ENCODE data around the gene PGM5.

Gene PGM5

DNA sequence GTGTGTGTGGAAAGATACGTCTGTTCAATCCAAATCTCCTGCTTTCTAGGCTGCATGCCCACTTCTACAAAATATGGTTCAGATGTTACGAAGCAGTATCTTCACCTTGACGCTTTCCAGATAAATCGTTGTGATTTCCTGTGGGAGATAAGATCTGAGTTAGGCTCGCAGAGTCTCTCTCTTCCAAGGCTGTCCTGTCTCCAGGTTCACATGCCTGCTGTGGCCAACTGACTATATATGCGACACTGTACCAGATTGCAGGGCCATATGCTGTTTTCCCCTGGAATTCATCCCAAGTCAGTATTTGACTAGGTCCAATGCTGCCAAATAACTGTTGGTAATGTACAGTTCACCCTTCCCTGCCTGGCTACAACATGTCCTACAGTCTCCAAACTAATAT, 136.4 kb downstream of the PGM5 start:
- Histone ChIP-seq H3K9me3 (ENCODE audit: control insufficient read depth, insufficient read depth, low read depth, low read length) (no peaks in the 10 kb centered on the region), H3K4me1 (ENCODE audit: control insufficient read depth, insufficient read depth, low read length) (no peaks in the 10 kb centered on the region), H3K4me3 (ENCODE audit: low read depth, low read length) (no peak overlapping the region), H3K27ac (ENCODE audit: extremely low read depth, low read depth, low read length) (no peak overlapping the region), H3K36me3 (ENCODE audit: control insufficient read depth in 2 of 2, insufficient read depth in 1 of 2, low read length in 2 of 2) (no peaks in the 10 kb centered on the region)
- ChIA-PET CTCF (interaction anchor here (0.6 to 1.5 kb wide), 3 partner anchors 15 to 702 kb away, joined by 3 to 5 read pairs (median 4); no protein-coding TSS in a partner anchor), POLR2A (no interaction called here)
- TF ChIP-seq ZNF658 (tag by site-specific recombination; IDR thresholded peaks at IDR 0.05) (no peak), ZNF248 (tag by site-specific recombination; IDR thresholded peaks at IDR 0.05) (no peak), ZNF473 (tag by site-specific recombination; IDR thresholded peaks at IDR 0.05) (no peak), SP7 (tag by site-specific recombination; IDR thresholded peaks at IDR 0.05) (no peak), ZNF10 (tag by site-specific recombination; IDR thresholded peaks at IDR 0.05) (no peak), ZNF768 (tag by site-specific recombination; IDR thresholded peaks at IDR 0.05) (no peak), ZNF114 (tag by site-specific recombination; IDR thresholded peaks at IDR 0.05) (no peak), REPIN1 (tag by site-specific recombination; IDR thresholded peaks at IDR 0.05; ENCODE audit: low read depth) (no peak), SP3 (tag by site-specific recombination; IDR thresholded peaks at IDR 0.05) (no peak), ZNF146 (tag by site-specific recombination; IDR thresholded peaks at IDR 0.05) (no peak)
- TF ChIP-seq, protein P1, sequence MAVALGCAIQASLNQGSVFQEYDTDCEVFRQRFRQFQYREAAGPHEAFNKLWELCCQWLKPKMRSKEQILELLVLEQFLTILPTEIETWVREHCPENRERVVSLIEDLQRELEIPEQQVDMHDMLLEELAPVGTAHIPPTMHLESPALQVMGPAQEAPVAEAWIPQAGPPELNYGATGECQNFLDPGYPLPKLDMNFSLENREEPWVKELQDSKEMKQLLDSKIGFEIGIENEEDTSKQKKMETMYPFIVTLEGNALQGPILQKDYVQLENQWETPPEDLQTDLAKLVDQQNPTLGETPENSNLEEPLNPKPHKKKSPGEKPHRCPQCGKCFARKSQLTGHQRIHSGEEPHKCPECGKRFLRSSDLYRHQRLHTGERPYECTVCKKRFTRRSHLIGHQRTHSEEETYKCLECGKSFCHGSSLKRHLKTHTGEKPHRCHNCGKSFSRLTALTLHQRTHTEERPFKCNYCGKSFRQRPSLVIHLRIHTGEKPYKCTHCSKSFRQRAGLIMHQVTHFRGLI (tag by site-specific recombination; IDR thresholded peaks at IDR 0.05), result no peak
- TF ChIP-seq, protein P2, sequence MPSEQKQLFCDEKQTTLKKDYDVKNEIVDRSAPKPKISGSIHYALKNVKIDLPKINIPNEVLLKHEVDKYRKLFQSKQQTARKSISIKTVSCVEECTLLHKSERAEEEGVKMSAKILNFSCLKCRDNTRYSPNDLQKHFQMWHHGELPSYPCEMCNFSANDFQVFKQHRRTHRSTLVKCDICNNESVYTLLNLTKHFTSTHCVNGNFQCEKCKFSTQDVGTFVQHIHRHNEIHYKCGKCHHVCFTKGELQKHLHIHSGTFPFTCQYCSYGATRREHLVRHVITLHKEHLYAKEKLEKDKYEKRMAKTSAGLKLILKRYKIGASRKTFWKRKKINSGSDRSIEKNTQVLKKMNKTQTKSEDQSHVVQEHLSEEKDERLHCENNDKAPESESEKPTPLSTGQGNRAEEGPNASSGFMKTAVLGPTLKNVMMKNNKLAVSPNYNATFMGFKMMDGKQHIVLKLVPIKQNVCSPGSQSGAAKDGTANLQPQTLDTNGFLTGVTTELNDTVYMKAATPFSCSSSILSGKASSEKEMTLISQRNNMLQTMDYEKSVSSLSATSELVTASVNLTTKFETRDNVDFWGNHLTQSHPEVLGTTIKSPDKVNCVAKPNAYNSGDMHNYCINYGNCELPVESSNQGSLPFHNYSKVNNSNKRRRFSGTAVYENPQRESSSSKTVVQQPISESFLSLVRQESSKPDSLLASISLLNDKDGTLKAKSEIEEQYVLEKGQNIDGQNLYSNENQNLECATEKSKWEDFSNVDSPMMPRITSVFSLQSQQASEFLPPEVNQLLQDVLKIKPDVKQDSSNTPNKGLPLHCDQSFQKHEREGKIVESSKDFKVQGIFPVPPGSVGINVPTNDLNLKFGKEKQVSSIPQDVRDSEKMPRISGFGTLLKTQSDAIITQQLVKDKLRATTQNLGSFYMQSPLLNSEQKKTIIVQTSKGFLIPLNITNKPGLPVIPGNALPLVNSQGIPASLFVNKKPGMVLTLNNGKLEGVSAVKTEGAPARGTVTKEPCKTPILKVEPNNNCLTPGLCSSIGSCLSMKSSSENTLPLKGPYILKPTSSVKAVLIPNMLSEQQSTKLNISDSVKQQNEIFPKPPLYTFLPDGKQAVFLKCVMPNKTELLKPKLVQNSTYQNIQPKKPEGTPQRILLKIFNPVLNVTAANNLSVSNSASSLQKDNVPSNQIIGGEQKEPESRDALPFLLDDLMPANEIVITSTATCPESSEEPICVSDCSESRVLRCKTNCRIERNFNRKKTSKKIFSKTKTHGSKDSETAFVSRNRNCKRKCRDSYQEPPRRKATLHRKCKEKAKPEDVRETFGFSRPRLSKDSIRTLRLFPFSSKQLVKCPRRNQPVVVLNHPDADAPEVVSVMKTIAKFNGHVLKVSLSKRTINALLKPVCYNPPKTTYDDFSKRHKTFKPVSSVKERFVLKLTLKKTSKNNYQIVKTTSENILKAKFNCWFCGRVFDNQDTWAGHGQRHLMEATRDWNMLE (tag by site-specific recombination; conservative IDR thresholded peaks at IDR 0.05; ENCODE audit: low read depth), result no peak
- TF ChIP-seq, protein P3, sequence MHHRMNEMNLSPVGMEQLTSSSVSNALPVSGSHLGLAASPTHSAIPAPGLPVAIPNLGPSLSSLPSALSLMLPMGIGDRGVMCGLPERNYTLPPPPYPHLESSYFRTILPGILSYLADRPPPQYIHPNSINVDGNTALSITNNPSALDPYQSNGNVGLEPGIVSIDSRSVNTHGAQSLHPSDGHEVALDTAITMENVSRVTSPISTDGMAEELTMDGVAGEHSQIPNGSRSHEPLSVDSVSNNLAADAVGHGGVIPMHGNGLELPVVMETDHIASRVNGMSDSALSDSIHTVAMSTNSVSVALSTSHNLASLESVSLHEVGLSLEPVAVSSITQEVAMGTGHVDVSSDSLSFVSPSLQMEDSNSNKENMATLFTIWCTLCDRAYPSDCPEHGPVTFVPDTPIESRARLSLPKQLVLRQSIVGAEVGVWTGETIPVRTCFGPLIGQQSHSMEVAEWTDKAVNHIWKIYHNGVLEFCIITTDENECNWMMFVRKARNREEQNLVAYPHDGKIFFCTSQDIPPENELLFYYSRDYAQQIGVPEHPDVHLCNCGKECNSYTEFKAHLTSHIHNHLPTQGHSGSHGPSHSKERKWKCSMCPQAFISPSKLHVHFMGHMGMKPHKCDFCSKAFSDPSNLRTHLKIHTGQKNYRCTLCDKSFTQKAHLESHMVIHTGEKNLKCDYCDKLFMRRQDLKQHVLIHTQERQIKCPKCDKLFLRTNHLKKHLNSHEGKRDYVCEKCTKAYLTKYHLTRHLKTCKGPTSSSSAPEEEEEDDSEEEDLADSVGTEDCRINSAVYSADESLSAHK (tag by site-specific recombination; IDR thresholded peaks at IDR 0.05), result no peak
- TF ChIP-seq, protein P4, sequence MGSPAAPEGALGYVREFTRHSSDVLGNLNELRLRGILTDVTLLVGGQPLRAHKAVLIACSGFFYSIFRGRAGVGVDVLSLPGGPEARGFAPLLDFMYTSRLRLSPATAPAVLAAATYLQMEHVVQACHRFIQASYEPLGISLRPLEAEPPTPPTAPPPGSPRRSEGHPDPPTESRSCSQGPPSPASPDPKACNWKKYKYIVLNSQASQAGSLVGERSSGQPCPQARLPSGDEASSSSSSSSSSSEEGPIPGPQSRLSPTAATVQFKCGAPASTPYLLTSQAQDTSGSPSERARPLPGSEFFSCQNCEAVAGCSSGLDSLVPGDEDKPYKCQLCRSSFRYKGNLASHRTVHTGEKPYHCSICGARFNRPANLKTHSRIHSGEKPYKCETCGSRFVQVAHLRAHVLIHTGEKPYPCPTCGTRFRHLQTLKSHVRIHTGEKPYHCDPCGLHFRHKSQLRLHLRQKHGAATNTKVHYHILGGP (tag by site-specific recombination; IDR thresholded peaks at IDR 0.05), result no peak
- TF ChIP-seq, protein P5, sequence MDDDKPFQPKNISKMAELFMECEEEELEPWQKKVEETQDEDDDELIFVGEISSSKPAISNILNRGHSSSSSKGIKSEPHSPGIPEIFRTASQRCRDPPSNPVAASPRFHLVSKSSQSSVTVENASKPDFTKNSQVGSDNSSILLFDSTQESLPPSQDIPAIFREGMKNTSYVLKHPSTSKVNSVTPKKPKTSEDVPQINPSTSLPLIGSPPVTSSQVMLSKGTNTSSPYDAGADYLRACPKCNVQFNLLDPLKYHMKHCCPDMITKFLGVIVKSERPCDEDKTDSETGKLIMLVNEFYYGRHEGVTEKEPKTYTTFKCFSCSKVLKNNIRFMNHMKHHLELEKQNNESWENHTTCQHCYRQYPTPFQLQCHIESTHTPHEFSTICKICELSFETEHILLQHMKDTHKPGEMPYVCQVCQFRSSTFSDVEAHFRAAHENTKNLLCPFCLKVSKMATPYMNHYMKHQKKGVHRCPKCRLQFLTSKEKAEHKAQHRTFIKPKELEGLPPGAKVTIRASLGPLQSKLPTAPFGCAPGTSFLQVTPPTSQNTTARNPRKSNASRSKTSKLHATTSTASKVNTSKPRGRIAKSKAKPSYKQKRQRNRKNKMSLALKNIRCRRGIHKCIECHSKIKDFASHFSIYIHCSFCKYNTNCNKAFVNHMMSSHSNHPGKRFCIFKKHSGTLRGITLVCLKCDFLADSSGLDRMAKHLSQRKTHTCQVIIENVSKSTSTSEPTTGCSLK (tag by site-specific recombination; IDR thresholded peaks at IDR 0.05), result no peak
- TF ChIP-seq, protein P6, sequence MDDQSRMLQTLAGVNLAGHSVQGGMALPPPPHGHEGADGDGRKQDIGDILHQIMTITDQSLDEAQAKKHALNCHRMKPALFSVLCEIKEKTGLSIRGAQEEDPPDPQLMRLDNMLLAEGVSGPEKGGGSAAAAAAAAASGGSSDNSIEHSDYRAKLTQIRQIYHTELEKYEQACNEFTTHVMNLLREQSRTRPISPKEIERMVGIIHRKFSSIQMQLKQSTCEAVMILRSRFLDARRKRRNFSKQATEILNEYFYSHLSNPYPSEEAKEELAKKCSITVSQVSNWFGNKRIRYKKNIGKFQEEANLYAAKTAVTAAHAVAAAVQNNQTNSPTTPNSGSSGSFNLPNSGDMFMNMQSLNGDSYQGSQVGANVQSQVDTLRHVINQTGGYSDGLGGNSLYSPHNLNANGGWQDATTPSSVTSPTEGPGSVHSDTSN (CRISPR knock-in tag; IDR thresholded peaks at IDR 0.05), result no peak
- TF ChIP-seq, protein P7, sequence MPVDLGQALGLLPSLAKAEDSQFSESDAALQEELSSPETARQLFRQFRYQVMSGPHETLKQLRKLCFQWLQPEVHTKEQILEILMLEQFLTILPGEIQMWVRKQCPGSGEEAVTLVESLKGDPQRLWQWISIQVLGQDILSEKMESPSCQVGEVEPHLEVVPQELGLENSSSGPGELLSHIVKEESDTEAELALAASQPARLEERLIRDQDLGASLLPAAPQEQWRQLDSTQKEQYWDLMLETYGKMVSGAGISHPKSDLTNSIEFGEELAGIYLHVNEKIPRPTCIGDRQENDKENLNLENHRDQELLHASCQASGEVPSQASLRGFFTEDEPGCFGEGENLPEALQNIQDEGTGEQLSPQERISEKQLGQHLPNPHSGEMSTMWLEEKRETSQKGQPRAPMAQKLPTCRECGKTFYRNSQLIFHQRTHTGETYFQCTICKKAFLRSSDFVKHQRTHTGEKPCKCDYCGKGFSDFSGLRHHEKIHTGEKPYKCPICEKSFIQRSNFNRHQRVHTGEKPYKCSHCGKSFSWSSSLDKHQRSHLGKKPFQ (tag by site-specific recombination; IDR thresholded peaks at IDR 0.05), result no peak
- TF ChIP-seq, protein P8, sequence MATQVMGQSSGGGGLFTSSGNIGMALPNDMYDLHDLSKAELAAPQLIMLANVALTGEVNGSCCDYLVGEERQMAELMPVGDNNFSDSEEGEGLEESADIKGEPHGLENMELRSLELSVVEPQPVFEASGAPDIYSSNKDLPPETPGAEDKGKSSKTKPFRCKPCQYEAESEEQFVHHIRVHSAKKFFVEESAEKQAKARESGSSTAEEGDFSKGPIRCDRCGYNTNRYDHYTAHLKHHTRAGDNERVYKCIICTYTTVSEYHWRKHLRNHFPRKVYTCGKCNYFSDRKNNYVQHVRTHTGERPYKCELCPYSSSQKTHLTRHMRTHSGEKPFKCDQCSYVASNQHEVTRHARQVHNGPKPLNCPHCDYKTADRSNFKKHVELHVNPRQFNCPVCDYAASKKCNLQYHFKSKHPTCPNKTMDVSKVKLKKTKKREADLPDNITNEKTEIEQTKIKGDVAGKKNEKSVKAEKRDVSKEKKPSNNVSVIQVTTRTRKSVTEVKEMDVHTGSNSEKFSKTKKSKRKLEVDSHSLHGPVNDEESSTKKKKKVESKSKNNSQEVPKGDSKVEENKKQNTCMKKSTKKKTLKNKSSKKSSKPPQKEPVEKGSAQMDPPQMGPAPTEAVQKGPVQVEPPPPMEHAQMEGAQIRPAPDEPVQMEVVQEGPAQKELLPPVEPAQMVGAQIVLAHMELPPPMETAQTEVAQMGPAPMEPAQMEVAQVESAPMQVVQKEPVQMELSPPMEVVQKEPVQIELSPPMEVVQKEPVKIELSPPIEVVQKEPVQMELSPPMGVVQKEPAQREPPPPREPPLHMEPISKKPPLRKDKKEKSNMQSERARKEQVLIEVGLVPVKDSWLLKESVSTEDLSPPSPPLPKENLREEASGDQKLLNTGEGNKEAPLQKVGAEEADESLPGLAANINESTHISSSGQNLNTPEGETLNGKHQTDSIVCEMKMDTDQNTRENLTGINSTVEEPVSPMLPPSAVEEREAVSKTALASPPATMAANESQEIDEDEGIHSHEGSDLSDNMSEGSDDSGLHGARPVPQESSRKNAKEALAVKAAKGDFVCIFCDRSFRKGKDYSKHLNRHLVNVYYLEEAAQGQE (tag by site-specific recombination; IDR thresholded peaks at IDR 0.05), result no peak
